ENCODE results near the gene HOXA9.

The HOXA9 gene

DNA sequence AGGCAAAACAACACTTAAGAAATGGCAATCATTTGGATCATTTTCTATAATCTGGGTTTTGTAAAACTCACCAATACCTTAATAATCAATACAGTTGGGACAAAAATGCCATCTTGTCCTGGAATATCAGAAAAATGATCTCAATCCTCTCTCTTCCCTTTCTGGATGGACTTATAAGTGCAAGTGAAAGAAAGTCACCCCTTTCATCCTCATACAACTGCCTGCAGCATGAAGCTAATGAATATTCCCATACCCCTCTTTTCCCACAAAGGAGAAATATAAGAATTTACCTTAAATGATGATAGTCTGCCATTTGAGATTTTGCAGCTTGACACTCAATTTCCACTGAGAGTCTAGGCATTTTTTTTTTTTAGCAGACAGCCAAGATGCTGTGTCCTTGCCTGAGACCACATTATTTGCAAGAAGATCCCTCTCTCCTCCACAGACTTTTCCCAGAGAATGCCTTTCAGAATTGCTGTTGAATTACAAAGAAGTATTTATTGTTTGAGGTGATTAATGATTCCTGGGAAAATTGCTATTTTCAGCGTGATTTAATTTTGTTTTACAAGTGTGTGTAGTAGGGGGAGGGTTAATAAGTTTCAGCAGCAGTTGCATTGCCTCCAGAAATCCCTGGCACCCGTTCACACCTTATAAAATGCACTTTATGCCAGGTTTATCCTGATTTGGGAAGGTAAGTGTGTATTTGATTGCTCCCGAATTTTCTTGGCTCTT, 38.6 kb downstream of the HOXA9 start:
- no peak for DNase-seq (ENCODE audit: low spot score)

DNA sequence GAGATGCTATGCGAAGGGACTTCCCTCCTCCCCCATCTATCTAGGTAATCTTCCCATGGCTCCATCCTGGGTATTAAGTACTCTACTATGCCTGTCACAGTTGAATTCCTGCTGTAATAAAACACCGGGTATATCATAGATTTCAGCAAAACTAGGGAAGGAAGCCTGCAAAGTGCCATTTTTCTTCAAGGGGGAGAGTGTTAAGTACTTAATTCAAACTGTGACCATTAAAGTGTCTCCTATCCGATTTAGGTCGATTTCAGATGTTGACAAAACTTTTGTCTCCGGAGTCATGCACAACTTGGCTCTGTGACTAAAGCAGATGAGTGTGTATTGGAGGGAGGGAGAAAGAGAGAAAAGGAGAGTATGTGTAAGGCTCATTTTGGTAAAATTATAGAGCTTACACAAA, 39.3 kb downstream of the HOXA9 start:
- DNase-seq (ENCODE audit: low spot score), result no peak

DNA sequence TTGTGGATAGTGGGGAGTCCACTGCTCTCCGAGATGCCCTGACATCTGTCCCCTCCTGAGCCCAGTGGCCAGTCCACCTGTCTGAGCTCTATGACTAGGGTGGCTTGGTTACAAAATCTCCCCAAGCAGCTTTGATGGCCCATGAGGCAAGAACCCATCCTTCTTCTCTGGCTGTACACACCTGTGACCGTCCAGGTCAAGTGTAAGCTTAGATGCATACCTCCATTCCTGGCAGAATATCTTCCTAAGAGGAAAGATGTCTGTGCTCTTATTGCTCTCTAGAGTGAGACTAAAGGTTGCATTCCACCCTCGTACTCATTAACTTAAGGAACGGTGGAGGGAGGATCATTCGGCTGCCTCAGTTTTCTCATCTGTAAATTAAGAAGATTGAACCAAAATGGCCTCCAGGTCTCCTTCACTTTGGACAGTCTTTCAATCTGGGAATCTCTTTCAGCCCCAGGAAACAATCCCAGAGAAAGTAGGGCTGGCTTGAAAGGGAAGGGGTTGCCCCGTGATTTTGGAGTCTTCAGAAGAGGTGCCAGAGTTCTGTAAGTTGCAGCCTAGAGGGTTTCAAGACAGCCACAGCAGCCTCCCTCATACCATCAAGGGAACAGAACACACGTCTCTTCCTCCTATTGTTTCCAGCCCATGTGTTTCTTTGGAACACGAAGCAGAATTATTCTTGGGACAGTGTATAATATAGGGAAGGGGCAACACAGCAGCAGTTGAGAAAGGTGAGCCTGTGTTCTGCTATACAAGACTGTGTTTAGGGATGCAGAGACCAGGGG, 40.2 kb downstream of the HOXA9 start:
- no peak for DNase-seq (ENCODE audit: low spot score)

DNA sequence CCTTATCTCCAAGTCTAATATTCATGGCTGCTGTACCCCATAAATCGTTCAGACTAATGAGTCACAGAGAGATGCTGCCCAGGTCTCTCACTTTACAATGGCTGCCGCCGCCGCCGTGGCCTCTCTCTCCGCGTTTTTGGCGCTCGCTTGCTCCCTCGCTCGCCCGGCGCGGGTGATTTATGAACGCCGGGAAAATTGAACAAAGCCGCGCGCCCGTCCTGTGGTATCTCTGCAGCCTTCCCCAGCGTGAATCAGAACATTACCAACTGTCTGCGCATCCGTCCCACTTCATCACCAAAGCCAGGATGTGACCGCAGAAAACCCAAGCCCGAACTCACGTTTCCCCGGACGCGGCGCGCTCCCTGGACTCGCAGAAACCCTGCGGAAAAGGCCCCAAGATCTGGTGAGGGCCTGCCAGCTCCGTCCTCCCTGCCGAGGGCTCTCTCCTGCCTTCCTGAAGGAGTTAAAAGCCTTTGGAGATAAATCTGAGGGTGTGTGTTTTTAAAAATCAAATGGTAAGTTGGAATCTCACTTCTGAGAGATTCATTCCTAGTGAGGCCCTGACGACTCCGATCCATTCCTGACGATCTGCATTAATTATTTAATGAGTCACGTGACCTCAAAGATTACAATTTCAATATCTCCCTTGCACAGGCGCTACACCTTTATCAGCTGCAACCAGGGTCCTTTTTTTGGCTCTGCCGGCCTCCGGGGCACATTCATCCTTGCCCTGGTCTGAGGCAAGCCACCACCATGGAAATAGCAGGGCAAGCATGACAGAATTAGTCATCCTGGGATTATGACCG, 41.0 kb downstream of the HOXA9 start:
- no peak for DNase-seq (ENCODE audit: low spot score)

DNA sequence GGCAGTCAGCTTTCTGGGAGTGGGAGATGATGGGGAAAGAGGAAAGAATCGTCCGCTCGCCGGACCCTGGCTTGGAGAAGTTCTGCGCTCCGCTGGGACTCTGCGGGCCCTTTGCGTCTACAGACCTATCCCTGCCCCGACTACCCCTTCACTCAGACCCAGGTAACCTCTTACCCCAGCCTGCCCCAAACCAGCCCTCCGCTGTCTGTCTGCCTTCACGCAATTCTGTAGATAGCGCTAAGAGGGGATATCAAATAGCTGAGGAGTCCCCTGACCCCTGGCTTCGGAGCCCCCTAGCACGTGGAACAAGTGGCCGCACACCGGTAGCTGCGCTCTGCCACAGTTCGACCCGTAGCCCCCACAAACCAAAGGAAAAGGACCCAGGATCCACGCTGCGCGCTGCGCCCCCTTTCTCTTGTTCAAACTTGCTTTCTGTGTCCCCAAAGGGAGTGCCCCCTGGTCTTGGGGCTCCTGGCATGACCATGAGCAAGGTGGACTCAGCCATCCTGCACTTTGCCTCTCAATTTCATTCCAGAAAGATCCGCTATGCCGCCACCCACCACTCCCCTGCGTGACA, 41.8 kb downstream of the HOXA9 start:
- DNase-seq (ENCODE audit: low spot score), result no peak

DNA sequence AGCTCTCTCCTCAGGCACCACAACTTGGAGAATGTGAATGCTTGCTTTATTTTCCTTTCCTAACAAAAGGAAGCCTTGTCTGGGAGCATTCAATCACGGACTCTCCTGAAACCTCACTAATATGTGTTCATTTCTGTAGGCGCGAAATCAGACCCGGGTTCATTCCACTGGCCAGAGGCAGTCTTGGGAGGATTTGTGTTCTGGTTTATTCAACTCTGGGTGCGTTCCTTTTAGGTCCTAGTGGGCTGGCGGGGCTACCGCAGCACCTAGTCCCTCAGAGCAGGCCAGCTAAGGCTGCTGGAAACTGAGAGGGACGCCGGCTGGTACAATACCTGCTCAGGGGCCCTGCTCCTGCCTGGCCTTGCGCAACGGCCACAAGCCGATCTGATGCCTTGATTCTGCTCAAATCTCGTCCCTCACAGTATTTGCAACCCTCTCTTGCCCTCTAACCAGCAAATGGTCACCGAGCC, 42.3 kb downstream of the HOXA9 start:
- no peak for DNase-seq (ENCODE audit: low spot score)

DNA sequence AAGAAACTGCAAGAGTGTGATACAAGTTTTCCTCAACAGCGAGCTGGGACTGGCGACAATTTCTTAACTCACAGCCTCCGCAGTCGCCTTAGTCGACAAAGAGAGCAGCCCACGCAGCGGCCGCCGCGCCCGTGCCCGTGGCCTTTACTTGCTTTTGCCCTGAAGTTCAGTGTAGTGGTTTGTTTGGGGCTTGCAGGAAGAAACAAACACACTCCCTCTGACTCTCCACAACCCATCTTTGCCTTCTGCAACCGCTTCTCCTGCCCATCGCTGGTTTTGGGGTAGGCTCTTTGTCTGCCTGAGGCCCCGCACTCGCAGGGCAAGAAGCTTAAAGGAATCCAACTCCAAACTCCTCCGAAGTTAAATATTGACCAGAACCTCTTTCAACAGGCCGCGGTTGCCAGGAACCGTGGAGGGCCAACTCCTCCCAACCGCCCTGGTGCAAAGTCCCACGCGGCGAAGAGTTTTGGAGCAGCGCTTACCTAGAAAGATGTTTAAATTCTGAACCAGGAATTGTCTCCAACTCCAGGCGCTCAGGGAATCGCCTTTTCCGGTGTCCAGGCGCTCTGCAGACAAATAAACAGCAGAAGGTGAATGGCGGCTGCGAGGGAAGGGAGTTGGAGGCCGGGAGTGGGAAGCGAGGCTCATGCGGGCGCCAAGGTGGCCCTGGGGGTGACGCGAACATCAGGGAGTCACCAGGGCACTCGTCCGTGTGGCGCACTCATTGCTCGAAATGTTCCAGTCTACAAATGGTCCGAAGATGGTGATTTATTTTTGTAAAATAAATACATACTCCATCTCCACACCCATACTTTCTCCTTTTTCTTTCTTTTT, 43.0 kb downstream of the HOXA9 start:
- no peak for DNase-seq (ENCODE audit: low spot score)

DNA sequence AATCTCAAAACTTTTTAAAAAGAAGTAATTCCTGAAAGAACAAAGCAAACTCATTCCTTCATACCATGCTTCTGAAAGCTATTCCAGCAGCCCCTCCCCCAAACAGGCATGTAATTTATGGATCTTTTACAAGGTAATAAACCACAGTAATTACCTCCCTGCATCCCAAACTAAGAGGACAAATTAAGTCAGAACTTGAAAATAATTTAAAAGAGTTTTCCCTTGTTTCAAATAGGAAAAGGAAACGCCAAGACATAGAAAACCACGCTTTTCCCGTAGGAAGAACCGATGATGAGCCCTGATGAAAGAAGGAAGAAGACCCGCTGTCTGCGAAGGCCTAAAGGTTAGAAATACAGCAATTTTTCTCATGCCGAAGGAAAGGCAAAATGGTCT, 43.7 kb downstream of the HOXA9 start:
- DNase-seq (ENCODE audit: low spot score), result no peak

DNA sequence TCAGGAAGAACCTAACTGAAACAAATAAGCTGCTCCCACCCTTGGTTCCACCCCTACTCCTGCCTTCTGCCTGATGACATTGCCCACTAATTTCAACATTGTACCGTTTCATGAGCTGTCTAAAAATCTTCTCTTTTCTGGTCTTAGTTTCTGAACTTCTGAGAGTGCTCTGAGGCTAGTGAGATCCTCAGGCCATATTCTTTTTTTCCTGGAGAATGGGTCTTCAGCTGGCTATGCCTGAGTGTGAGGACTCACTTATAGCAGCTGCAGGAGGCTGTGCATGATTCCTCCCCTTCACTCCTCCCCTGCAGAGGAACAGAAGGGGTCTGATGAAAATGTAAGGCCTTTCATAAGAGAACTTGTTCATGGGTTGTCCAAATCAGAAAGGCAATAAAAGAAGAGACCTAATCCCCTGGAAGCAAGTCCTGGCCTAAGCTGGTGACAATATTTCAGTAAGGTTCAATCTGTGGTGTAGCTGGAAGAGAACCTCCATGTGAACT, 45.9 kb downstream of the HOXA9 start:
- no peak for DNase-seq (ENCODE audit: low spot score)

DNA sequence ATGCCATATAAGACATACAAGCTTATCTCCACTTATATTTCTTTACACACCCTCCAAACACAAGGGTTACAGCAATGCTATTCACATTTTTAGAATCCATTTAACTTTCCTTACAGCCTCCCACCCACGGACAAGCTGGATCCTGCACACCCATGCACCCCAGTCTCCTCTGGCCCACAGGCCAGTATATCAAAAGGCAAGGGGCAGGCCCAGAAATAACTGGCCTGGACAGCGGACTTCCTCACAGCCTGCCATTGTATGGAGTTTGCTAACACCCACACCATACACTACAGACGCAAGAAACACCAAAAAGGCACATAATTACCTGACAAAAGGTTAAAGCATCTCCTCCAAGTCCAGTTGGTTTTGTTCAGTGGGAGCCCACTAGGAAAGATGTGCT, 46.8 kb downstream of the HOXA9 start:
- DNase-seq (ENCODE audit: low spot score), result no peak

DNA sequence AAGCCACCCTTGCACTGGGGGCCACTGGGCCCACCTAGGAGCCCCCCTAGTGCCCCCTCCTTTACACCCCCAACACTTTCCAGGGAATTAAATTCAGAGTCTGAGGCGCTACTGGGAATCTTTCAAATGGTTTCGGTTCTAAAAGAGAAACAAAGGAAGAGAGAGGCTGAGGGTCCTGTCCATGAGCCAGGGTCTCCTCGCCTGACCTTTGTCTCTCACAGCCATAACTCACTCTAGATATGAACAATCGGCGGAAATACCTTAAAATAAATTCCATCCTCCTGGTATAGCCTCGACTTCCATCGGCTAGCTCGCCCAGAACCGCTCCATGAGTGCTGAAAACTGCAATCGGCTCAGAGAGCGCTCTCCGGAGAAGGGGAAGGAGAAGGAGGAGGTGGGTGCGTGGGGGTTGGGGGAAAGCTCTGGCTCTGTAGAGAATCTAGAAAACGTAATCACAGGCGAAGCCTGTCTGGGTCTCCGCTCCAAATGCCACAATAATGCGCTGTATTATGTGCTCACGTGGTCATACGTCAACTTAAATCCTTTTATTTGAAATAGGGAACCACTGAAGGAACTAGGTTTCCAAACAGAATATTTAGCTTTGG, 47.3 kb downstream of the HOXA9 start:
- DNase-seq (ENCODE audit: low spot score), result no peak

DNA sequence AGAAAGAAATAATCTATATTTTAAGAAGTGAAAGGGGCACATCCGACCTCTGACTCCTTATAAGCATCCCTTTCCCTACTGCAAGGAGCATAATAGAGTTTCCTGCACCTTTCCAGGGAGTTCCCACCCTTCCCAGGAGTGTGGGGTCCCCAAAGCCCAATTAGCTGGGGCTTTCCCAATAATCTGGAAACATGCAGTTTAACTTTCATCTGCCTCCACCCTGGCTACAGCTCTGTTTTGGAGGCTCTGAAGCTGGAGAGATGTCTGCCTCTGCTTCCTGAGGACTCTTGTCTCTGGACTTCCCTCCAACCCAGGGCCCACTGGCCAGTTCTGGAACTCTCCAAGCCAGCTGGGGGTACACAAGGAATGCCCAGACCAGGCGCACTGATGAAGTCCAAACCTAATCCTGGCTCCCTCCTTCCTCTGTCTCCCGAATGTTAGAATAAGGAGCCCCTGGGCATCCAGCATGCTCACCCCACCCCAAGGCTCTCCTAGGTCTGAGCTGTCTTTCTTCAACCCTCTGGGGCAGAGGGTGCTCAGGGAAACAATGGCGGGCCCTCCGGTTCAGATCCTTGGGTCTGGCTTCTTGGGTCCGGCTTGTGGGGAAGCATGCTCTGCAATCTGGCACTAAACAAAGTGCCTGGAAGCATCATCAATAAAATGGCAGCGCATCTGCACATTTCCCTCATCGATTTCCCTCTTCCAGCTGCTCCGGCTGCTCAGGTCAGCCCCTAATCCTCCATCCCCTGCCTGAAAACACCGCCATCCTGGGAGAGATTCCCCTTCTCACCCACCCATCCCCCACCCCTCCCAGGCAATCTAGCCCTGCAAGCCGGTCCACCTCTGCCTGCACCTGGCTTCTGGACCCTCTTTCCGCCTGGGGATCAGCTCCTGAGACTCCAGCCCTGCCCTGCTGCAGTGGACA, 48.1 kb downstream of the HOXA9 start:
- DNase-seq (ENCODE audit: low spot score), result no peak

DNA sequence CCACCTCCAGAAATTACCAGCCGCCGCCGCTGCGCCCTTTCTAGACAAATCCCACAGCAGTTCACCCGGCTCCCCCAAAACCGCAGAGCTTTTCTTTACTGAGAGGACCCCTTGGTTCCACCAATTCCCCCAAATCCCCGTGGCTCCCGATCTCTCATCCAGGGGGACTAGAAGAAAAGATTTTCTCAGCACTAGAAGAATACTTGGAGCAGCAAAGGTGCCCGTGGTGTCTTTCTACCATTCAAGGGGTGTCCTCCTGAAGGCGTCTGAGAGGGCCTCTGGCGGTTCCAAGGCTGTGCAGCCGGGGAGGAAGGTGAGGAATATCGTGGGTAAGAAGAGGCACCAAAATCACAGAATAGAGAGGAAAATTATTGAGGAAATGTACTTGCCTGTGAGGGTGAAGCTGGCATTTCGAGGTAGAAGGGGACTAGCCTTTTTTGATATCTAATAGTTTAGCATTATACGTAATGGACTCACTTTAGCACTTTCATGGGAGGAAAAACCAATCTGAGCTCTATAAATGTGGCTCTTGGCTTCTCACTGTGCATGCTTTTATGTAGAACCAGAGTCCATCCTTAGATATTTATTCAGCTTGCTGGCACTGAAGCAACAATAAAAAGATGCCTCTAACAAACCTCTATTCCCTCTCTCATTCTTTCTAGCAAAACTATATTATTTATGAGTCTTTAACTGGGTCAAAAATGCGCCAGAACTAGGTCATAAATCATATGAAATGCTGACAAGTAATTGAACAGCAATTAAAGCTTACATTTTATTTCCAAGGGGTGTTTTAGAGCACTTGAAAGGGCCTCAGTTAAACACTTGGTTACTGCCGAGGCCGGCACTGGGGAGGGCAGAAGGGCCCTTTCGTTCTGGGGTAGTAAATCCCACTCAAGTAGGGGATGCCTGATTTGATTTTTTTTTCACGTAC, 49.0 kb downstream of the HOXA9 start:
- DNase-seq (ENCODE audit: low spot score), result no peak

DNA sequence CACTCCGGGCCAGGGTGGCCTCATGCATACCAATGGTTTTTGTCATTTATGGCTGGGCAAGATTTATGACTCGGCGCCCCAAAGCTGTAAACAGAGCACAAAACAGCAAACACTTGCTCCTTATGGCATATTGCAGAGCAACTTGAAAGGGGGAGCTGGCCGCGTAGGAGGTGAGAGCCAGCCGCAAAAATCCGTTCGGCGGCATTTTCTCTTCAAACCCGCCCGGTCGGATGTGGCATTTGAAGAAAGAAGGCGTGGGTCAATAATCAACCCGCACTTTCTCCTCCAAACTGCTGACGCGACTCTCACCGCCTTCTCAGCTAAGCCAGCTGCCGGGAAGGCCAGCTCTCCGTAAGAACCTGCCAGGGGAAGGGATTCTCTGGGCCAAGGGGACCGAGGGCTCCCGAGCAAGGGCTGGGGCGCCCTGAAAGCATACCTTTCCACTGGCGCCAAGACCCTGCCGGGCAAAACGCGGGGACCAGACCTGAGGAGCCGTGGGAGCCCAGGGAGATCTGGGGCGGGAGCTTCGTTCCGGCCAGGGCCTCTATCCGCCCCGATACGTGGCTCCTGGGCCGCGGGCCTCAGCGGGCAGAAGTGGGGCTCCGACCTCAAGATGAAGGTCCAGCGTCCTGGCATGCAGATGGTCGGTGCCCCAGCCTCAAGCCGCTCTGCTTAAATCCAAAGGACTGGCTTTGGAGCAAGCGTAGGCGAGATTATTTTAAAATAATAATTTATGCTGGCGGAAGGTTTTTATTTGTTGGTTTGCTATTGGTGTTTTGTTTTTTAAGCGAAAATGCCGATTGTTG, 49.9 kb downstream of the HOXA9 start:
- DNase-seq (ENCODE audit: low spot score), result peak; percentile 74

DNA sequence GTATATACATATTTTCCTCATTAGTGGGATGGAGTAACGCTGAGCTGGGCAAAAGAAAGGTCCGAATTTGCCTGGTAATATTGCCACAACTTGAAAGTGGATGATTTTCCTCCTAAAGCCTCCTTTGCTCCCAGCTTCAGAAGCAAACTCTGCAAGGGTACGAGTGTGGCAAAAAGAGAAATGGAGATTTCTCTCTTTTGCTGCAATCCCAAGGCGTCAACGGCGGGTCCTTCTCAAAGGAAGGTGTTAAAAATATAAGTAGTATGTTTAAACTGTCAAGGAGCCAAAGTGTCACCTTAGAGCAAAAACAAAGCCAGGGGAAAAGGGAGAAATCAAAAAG, 50.5 kb downstream of the HOXA9 start:
- no peak for DNase-seq (ENCODE audit: low spot score)

DNA sequence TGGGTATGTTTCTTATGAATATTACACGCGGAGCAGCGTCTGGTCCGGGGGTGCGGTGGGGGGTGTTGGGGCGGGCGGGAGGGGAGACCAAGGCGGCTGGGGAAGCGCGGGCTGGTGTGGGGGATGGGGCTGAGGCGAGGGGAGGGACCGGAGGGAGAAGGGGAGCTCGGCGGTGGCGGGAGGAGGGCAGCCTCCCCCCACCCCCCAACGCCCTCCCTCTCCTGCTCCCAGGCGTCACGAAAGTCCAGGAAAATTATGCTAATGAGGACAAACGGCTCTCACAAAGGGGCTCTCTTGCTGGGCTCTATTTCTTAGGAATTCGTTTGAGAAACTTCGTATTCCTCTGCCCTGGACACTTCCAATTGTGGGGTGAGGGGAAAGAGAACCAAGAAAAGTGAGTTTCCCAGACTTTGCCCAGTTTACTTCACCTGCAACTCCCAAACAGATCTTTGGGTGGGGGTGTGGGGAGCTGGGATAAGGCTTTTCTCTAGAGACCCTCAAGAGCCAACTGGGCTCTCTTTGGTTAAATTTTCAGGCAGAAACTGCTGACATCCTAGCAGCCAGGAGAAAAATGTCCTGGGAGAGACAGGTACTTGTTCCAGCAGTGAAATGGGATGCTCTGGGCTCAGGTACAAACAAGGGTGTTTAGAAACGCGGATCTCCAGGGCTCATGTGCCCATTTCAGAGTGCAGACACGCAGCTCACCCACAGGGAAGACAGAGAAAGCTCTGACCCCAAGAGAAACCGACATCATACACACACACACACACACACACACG, 51.2 kb downstream of the HOXA9 start:
- DNase-seq (ENCODE audit: low spot score), result no peak

Data from hepatic stellate cell (primary cell).